Measurements from ENCODE around the gene FBXW11. TPM values are rescaled to one million over a fixed set of nuclear protein-coding genes. Genes with fewer than 3 reads are reported as not detected.

The FBXW11 gene
- total and polyA plus RNA-seq, 11 donors, result 7.8 to 110 (median 83.0) TPM

DNA sequence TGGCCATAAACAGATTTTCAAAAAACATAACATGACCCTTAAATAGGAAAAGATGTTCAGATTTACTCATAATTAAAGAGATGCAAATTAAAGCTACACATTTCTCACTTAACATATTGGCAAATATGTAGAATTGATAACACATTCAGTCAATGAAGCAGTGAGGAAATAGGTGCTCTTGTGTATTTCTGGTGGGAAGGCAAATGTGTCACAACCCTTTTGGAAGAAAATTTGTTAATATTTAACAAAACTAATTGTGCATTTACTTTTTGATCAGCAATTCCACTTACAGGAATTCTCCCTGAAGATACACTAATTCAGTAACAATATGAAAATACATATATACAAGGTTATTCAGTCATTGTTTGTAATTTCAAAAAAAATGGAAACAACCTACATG, 68.1 kb downstream of the FBXW11 start:
- H3K9me3 ChIP-seq, result peaks cover 0 to 21% (median 10%) of the 10 kb centered on the region in 12 donors
- intact Hi-C loops (cut with DNase I), result no loop called here
- H3K27me3 ChIP-seq, result no peaks in the 10 kb centered on the region
- ATAC-seq, result no peak
- no peak overlapping the region for H3K27ac ChIP-seq
- H3K36me3 ChIP-seq, result no peaks in the 10 kb centered on the region
- no peak for DNase-seq
- H3K4me1 ChIP-seq, result peaks cover 0 to 30% (median 20%) of the 10 kb centered on the region in 12 donors
- no peak overlapping the region for H3K4me3 ChIP-seq
- TF ChIP-seq, protein P1, sequence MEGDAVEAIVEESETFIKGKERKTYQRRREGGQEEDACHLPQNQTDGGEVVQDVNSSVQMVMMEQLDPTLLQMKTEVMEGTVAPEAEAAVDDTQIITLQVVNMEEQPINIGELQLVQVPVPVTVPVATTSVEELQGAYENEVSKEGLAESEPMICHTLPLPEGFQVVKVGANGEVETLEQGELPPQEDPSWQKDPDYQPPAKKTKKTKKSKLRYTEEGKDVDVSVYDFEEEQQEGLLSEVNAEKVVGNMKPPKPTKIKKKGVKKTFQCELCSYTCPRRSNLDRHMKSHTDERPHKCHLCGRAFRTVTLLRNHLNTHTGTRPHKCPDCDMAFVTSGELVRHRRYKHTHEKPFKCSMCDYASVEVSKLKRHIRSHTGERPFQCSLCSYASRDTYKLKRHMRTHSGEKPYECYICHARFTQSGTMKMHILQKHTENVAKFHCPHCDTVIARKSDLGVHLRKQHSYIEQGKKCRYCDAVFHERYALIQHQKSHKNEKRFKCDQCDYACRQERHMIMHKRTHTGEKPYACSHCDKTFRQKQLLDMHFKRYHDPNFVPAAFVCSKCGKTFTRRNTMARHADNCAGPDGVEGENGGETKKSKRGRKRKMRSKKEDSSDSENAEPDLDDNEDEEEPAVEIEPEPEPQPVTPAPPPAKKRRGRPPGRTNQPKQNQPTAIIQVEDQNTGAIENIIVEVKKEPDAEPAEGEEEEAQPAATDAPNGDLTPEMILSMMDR (IDR thresholded peaks at IDR 0.05), result no peak
- TF ChIP-seq POLR2A (IDR thresholded peaks at IDR 0.05), result no peak

DNA sequence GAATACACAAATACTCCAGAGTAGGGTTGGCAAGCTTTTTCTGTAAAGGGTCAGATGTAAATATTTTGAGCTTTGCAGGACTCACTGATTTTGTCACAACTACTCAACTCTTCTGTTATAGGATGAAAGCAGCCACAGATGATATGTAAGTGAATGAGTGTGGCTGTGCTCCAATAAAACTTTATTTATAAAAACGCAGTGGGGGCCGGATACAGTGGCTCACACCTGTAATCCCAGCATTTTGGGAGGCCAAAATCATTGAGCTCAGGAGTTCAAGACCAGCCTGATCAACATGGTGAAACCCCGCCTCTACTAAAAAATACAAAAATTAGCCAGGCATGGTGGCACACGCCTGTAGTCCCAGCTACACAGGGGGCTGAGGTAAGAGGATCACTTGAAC, 69.1 kb downstream of the FBXW11 start:
- H3K4me1 ChIP-seq, result peaks cover 0 to 20% (median 13%) of the 10 kb centered on the region in 12 donors
- no peaks in the 10 kb centered on the region for H3K27me3 ChIP-seq
- intact Hi-C loops (cut with DNase I), result no loop called here
- peaks cover 0 to 22% (median 10%) of the 10 kb centered on the region in 12 donors for H3K9me3 ChIP-seq
- no peak for DNase-seq
- no peak for ATAC-seq
- H3K36me3 ChIP-seq, result no peaks in the 10 kb centered on the region
- no peak overlapping the region for H3K4me3 ChIP-seq
- no peak overlapping the region for H3K27ac ChIP-seq
- 93 to 98% (median 97%) methylated on average over 4 of the region's 4 CpGs for WGBS, 4 donors
- TF ChIP-seq POLR2A (IDR thresholded peaks at IDR 0.05), result no peak
- TF ChIP-seq, protein P1 (IDR thresholded peaks at IDR 0.05), result no peak

DNA sequence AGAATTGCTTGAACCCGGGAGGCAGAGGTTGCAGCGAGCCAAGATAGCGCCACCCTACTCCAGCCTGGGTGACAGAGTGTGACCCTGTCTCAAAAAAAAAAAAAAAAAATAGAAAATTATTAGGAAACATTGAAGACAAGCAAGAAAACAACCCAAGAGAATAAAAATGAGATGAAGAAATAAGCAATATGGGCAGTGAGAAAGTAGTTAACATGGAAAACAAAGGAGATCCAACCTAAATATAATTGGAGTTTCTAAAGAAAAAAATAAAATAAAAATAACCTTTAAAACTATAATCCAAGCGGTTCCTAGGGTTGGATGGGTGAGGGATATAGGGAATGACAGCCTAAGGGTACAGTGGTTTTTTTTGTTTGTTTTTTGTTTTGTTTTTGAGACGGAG, 71.9 kb downstream of the FBXW11 start:
- Histone ChIP-seq H3K27ac (no peak overlapping the region), H3K4me3 (no peak overlapping the region), H3K4me1 (peaks cover 0 to 6% (median 0%) of the 10 kb centered on the region in 12 donors), H3K27me3 (no peaks in the 10 kb centered on the region), H3K9me3 (peaks cover 0 to 36% (median 10%) of the 10 kb centered on the region in 12 donors), H3K36me3 (no peaks in the 10 kb centered on the region)
- DNase-seq, result no peak
- WGBS, 4 donors, result 96 to 100% (median 98%) methylated on average over 5 of the region's 5 CpGs
- intact Hi-C loops (cut with DNase I), result loop anchor here in 1 of 10 donors (5.0 kb wide), 1 partner anchor 58 kb away; no protein-coding TSS in a partner anchor
- TF ChIP-seq, protein P1 (IDR thresholded peaks at IDR 0.05), result no peak
- TF ChIP-seq POLR2A (IDR thresholded peaks at IDR 0.05), result no peak
- no peak for ATAC-seq

DNA sequence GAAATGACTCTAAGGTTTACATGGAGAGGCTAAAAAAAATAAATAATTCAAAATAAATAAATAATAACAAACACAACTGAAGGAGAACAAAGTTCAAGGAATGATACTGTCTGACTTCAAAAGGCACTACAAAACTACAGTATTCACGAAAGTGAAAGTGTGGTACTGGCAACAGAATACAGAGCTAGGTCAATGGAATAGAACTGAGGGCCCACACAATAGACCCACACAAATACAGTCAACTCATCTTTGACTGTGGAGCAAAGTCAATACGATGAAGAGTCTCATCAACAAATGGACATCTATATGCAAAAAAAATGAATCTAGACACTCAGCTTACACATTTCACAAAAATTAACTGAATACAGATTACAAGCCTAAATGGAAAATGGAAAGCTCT, 75.3 kb downstream of the FBXW11 start:
- Histone ChIP-seq H3K27me3 (no peaks in the 10 kb centered on the region), H3K4me3 (no peak overlapping the region), H3K36me3 (no peaks in the 10 kb centered on the region), H3K27ac (no peak overlapping the region), H3K9me3 (peaks cover 0 to 36% (median 10%) of the 10 kb centered on the region in 12 donors), H3K4me1 (peaks cover 0 to 13% (median 0%) of the 10 kb centered on the region in 12 donors)
- DNase-seq (no peak), ATAC-seq (no peak)
- WGBS, 4 donors, result 87 to 97% (median 95%) methylated on average over 2 of the region's 2 CpGs
- intact Hi-C loops (cut with DNase I), result loop anchor here in 1 of 10 donors (5.0 kb wide), 1 partner anchor 61 kb away; no protein-coding TSS in a partner anchor
- TF ChIP-seq POLR2A (IDR thresholded peaks at IDR 0.05), result no peak
- TF ChIP-seq, protein P1 (IDR thresholded peaks at IDR 0.05), result no peak

All from heart left ventricle (tissue), 16 donors.